Measurements from ENCODE around the gene TRIOBP. TPM values are rescaled to one million over a fixed set of nuclear protein-coding genes. Genes with fewer than 3 reads are reported as not detected.

Gene TRIOBP
- total and polyA plus RNA-seq, 2 of the 13 experiments (the other 11 are each of a cell fraction or from before 2014, with no cell fraction given), result 6.1 to 15.4 TPM

- no peak for TF ChIP-seq PRDM15 (CRISPR knock-in tag; IDR thresholded peaks at IDR 0.05)
- peak; percentile 73; the same call in 1 of the 2 replicates for TF ChIP-seq FOXK1 (CRISPR knock-in tag; IDR thresholded peaks at IDR 0.05; ENCODE audit: borderline replicate concordance, low read depth)
- no peak for TF ChIP-seq NFKBIZ (CRISPR knock-in tag; IDR thresholded peaks at IDR 0.05)
- TF ChIP-seq IKZF5 (CRISPR knock-in tag; IDR thresholded peaks at IDR 0.05), result peak; percentile 63; the same call in 1 of the 2 replicates
- no peak for TF ChIP-seq ZNF770 (CRISPR knock-in tag; IDR thresholded peaks at IDR 0.05)
- TF ChIP-seq, protein P1, sequence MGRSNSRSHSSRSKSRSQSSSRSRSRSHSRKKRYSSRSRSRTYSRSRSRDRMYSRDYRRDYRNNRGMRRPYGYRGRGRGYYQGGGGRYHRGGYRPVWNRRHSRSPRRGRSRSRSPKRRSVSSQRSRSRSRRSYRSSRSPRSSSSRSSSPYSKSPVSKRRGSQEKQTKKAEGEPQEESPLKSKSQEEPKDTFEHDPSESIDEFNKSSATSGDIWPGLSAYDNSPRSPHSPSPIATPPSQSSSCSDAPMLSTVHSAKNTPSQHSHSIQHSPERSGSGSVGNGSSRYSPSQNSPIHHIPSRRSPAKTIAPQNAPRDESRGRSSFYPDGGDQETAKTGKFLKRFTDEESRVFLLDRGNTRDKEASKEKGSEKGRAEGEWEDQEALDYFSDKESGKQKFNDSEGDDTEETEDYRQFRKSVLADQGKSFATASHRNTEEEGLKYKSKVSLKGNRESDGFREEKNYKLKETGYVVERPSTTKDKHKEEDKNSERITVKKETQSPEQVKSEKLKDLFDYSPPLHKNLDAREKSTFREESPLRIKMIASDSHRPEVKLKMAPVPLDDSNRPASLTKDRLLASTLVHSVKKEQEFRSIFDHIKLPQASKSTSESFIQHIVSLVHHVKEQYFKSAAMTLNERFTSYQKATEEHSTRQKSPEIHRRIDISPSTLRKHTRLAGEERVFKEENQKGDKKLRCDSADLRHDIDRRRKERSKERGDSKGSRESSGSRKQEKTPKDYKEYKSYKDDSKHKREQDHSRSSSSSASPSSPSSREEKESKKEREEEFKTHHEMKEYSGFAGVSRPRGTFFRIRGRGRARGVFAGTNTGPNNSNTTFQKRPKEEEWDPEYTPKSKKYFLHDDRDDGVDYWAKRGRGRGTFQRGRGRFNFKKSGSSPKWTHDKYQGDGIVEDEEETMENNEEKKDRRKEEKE (IDR thresholded peaks at IDR 0.05), result no peak
- no peak for TF ChIP-seq ZNF33A (CRISPR knock-in tag; IDR thresholded peaks at IDR 0.05; ENCODE audit: borderline replicate concordance)
- no peak for TF ChIP-seq CREB1 (IDR thresholded peaks at IDR 0.05)
- no peak for TF ChIP-seq CREB1 (CRISPR knock-in tag; IDR thresholded peaks at IDR 0.05)
- TF ChIP-seq FUBP1 (CRISPR knock-in tag; IDR thresholded peaks at IDR 0.05; ENCODE audit: borderline replicate concordance), result no peak
- no peak for TF ChIP-seq ZNF713 (CRISPR knock-in tag; IDR thresholded peaks at IDR 0.05)
Observed at GRCh38 chr22:37760152-37760551, 63.3 kb downstream of the TRIOBP start (continued).
